ENCODE results near the gene EXOSC2.
A peak's percentile ranks its signal among the peaks of the same experiment; 100 is the strongest.

Gene EXOSC2

DNA sequence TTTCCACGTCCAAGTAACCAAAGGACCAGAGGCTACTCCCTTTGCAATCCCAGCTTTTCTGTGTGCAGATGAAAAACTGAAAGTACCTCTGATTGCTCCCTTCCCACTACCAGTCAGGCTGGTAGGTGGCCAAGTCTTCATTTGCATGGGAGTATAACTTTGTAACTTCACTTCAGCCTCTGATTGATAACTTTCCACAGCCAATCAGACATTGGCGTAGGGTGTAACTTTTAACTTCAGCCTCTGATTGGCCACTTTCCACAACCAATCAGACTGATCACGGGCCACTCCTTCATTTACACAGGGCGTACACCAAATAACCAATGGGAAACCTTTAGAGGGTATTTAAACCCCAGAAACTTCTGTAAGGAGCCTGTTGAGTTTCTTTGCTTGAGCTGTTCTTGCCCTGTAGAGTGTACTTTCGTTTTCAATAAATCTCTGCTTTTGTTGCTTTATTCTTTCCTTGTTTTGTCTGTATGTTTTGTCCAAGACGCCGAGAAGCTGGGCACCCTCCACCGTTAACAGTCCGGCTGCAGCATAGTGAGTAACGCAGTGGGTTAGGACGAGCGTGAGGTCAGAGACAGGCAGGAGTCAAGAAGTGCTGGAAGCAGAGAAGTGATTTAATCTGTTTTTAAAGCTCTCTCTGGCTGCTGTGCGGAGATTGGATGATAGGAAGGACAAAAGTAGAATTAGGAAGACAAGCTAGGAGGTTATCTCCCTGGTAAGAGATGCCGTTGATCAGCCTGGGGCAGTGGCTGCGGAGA is 3.5 kb upstream of the EXOSC2 start:
- peak; percentile 92 for DNase-seq (ENCODE audit: low read depth, low spot score)
- peak overlapping the region; percentile 28; the same call in 1 of the 2 replicates for H3K4me3 ChIP-seq (ENCODE audit: low read length)

DNA sequence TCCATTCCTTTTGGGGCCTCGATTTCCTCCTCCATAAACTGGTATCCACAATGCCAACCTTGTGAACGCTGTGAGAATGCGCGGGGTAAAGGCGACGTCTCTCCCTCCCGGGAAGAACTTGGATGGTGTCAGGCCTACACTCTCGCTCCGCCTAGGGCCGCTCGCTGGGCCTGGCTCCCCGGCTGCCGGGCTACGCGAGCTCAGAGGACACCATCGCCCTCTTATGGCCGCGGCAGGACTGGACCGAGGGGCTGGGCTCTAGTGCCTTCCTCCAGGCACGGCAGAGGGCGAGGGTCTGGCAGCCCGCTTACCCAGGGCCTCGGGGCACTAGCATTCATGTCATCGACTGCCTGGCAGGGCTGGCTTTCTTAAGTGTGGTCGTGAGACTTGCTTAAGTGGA is 1.3 kb upstream of the EXOSC2 start:
- H3K4me3 ChIP-seq (ENCODE audit: low read length) = no peak overlapping the region
- DNase-seq (ENCODE audit: low read depth, low spot score) = no peak

DNA sequence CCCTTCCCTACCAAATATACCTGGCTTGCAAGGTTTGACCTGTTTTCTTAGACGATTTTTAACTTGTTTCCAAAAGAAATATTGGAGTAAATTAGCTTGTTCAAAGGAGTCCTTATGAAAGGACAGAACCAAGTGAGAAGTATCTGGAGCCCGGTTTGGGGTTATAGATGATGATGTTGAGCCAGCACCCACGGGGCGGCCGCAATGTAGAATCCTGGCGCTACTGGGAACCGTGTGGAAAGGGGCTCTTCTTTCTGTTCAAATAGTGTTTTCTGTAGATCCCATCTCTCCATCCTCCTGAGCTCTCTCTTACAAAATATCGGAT is 517 bp upstream of the EXOSC2 start:
- peak overlapping the region; percentile 100 for H3K4me3 ChIP-seq (ENCODE audit: low read length)
- no peak for DNase-seq (ENCODE audit: low read depth, low spot score)

DNA sequence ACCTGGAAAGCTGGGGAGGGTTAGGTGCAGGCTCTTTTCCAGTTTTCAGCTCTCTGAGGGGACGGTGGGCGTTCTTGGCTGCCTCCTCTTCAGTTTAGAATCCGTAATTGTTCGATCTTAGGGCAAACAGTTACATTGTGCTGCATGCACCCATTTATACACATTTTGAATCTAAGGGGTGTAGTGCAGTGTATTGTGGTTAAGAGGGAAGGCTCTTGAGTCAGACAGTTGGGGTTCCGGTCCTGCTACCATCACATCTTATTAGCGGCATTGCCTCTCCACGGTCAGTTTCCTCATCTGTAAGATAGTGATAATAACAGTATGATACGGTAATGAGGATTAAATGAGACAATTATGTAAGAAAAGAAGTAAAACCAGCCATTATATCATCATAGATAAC is 625 bp downstream of the EXOSC2 start:
- H3K4me3 ChIP-seq (ENCODE audit: low read length) = peak overlapping the region; percentile 100
- no peak for DNase-seq (ENCODE audit: low read depth, low spot score)

DNA sequence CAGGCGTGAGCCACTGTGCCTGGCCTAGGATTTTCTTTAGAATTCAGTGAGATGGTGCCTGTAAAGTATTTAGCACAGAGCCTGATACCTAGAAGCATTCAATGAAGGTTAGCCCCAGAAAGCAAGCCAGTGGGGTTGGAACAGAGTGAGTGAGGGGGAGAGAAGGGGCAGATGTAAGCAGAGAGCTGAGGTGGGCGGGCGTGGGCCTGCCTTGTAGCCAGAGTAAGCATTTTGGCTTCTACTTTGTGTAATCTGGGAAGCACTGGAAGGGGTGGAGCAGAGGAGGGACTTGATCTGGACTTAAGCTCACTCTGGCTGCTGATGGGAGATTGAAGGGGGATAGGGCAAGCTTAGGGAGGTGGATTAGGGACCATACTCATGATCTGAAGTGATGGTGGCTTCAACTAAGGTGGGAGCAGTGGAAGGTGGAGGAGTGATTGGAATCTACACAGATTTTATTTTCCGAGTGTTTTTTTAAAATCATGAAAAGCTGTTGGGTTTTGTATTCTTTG is 2.6 kb downstream of the EXOSC2 start:
- H3K4me3 ChIP-seq (ENCODE audit: low read length) = no peak overlapping the region
- no peak for DNase-seq (ENCODE audit: low read depth, low spot score)

DNA sequence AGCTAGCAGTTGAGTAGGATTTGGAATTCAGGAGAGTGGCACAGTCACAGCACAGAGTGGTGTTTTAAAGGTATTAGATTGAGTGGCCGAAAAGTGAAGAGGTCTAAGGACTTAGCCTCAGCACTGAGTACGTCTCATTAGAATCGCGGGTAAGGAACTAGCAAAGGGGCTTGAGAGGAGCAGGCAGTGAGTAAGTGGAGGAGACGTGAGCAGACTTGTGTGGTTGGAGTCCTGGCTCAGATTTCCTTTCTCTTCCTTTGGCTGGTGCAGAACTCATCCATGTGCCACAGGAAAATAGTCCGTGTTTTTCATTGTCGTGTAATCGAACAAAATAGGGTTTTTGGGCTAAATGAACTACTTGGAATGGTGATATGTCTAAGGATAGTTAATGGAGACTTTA is 3.4 kb downstream of the EXOSC2 start:
- no peak for DNase-seq (ENCODE audit: low read depth, low spot score)
- H3K4me3 ChIP-seq (ENCODE audit: low read length) = no peak overlapping the region

DNA sequence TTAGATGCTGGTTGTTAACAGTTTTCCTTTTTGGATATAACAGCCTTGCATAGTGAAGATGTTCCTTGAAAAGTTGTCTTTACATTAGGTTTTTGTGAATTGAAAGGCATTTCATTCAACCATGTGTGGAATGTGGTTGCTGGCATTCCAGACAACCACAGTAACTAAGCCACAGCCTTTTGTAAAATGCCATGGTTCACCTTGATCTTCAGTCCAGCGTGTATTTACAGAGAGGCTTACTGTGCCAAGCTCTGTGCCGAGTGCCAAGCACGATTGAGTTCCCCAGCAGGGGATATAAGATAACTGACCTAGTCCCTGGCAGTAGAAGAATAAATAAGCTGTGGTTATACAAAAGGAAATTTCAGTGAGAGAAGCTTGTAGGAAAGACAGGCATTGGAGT is 4.9 kb downstream of the EXOSC2 start:
- DNase-seq (ENCODE audit: low read depth, low spot score) = no peak
- H3K4me3 ChIP-seq (ENCODE audit: low read length) = no peak overlapping the region

DNA sequence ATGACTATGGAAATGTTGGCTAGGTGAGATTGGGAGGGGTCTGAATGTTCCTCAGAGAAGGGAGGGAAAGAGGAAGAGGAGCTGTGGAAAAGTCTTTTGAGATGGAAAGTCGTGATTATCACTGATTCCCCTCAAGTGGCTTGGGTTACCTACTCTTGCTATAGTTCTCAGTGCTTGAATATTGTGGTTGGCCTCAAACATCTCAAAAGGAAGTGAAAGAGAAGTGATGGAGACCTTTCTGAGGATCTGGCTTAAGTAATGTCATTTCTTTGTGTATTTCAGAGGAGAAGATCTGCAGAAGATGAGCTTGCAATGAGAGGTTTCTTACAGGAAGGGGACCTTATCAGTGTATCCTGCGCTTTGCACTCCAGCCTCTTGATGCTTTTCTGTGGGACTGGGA is 5.5 kb downstream of the EXOSC2 start:
- no peak for DNase-seq (ENCODE audit: low read depth, low spot score)
- no peak overlapping the region for H3K4me3 ChIP-seq (ENCODE audit: low read length)

DNA sequence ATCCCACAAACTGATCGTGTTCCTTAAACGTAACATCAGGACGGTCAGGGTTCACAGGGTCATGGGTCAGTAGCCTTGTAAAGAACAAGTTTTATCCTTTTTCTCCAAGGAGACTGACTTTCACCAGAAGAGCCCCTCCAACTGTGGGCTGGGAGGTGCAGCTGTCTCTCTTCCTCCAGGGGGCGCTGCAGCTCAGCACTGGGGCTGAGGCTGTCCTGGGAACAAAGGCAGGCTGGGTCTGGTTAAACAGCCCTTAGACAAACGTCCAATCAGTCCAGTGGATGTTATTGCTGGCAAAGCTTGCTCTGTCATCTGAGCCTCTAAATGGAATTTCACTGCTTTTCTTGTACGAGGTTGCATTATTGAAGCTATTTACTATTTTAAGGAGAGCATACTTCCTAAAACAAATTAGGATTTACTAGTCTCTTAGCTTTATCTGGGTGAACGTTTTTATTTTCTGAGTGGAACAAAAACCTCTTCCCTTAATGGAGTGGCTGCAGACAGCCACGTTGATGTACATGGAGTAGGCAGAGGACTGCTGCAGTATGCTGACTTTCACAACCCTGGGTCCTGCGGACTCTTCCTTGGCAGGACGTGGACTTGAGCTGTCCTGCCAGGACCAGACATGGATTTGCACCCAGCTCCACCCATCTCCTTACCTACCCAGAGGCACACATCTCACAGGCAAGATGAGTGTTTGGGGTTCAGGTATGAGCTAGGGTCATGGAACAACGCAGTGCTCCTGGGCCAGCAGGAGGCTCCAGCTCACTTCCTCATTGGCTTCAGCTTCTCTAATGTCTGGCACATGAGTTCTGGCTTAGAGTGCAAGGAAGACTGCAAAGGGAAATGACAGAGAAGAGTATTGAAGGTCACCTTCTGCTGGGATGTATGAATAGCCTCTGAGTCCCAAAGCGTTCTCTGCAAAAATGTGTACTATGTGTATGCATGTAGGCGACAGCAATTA is 7.8 kb downstream of the EXOSC2 start:
- H3K4me3 ChIP-seq (ENCODE audit: low read length) = no peak overlapping the region
- peak; percentile 35 for DNase-seq (ENCODE audit: low read depth, low spot score)

DNA sequence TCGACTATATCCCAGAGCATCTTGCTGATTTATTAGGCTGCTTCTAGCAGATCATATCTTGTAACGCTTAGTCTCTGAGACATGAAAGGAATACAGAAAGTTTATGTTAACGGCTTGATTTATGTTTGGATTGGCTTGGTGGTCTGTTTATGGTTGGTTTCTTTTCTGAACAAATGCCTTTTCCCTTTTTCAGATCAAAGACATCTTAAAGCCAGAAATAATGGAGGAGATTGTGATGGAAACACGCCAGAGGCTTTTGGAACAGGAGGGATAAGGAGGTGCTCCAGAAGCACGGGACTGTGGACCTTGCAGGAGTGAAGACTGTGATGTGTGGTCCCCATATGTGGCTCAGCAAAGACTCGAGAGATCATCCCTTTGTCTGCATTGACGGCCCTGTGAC is 9.9 kb downstream of the EXOSC2 start:
- no peak overlapping the region for H3K4me3 ChIP-seq (ENCODE audit: low read length)
- no peak for DNase-seq (ENCODE audit: low read depth, low spot score)

DNA sequence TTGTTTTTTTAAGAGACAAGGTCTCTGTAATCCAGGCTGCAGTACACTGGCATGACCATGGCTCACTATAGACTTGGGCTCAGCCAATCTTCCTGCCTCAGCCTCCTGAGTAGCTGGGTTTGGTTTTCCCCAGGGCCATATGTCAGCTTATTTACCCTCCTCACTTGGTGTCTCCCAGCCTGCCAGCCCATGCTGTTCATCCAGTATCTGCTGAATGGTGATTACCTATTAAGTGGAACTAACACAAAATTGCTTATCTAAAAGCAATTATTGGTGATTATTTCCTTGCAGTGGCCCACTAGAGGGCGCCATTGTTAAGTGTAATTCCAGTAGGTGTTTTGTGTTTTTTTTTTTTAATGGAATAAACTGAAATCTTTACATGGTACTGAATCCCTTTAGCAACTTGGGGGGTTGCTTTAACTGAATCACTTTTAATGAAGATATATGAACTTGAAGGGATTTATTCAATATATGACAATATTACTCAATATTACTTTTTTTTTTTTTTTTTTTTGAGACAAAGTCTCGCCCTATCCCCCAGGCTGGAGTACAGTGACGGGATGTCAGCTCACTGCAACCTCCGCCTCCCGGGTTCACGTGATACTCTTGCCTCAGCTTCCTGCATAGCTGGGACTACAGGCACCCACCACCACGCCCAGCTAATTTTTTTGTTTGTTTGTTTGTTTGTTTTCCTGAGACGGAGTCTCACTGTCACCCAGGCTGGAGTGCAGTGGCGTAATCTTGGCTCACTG is 13.8 kb downstream of the EXOSC2 start:
- no peak overlapping the region for H3K4me3 ChIP-seq (ENCODE audit: low read length)

DNA sequence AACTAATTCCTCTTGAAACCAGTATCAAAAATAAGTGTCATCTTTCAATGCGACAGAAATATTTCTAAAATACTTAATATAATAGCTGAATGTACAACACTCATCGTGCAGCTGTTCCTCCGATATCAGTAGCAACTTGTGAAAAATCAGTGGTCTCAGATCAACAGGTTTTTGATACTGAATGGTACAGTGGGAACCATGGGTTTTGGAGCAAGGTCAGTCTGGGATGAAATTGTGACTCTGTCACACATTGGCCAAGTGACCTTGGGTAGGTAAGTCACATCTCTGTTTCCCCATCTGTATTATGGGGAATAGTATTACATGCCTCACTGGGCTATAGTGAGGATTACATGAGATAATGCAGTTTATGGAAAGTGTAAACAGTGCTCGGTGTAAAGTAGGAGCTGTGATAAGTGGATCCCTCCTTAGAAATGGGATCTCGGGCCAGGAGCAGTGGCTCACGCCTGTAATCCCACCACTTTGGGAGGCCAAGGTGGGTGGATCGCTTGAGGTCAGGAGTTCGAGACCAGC is 17.3 kb downstream of the EXOSC2 start:
- DNase-seq (ENCODE audit: low read depth, low spot score) = no peak
- no peak overlapping the region for H3K4me3 ChIP-seq (ENCODE audit: low read length)

More for the DNA sequence above, 13.8 kb downstream of the EXOSC2 start:
- peak; percentile 67 for DNase-seq (ENCODE audit: low read depth, low spot score)

DNA sequence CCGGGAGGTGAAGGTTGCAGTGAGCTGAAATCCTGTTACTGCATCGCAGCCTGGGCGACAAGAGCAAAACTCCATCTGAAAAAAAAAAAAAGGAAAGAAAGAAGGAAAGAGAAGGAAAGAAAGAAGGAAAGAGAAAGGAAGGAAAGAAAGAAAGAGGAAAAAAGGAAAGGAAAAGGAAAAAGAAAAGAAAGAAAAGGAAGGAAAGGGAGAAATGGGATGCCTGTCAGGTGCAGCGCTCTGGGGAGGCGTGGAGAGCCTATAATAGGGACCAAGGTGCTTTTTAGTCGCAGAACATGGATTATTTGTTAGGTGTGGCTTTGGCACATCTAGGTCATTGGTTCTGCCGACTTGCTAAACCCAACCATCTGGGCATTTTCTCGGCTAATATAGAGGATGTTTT is 17.9 kb downstream of the EXOSC2 start:
- no peak for DNase-seq (ENCODE audit: low read depth, low spot score)
- no peak overlapping the region for H3K4me3 ChIP-seq (ENCODE audit: low read length)

DNA sequence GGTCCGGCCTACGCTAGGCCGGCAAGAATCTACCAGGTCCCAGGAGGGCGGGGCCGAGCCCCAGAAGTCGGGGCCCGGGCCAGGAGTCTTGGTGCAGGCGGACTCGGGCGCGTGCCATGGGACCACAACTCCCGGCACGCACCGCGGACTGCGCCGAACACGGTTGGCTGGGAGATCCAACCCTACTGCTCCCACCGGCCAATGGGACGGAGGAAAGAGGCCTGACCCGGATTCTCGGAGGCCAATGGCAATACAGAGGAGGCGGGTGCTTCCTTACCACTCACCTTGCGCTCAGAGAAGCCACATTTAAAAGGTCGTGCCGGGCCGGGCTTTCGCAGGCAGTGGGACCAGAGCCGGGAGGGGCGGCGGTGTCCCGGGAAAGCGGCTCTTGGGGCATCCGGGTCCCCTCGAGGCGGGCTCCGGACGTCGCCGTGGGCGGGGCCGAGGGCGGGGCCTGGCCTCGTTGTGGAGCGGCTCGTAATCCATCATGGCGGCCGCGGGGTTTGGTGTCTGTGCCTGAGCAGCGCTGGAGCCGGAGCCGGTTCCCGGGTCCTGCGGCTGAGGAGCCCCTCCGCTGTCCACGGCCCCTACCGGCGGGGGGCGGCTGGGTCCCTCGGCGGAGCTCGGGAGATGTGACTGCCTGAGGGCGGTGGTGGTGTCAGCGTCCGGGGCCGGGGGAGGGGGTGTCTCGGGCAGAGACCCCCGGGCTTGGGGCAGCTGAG is 19.1 kb downstream of the EXOSC2 start:
- peak overlapping the region; percentile 76 for H3K4me3 ChIP-seq (ENCODE audit: low read length)
- peak; percentile 96 for DNase-seq (ENCODE audit: low read depth, low spot score)

DNA sequence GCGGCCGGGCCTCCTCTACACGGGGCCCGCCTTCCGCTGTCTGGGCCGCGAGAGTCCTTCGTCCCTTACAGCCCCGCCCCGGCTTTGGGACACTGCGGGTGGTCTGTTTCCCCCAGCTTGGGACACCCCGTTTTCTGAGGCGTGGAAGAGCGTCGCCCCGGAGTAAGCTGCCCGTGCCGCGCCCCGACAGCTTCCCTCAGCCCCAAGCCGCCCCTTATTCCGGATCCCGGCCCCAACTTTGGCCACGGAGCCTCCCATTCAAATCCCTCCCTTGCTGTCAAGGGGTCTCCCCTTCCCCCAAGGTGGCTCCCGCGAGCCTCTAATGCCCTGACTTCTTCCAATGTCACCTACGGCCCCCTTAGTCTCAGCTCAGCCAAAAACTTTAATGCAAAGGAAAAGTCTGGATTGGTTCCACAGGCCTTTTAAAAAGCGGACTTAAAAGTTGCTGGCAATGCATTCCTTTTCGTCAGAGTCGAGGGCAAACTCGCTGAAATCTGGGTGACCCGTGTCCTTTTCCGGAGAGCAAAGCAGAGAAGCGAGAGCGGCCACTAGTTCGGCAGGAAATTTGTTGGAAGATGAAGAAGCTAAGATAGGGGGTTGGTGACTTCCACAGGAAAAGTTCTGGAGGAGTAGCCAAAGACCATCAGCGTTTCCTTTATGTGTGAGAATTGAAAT is 19.8 kb downstream of the EXOSC2 start:
- no peak for DNase-seq (ENCODE audit: low read depth, low spot score)
- H3K4me3 ChIP-seq (ENCODE audit: low read length) = peak overlapping the region; percentile 76

DNA sequence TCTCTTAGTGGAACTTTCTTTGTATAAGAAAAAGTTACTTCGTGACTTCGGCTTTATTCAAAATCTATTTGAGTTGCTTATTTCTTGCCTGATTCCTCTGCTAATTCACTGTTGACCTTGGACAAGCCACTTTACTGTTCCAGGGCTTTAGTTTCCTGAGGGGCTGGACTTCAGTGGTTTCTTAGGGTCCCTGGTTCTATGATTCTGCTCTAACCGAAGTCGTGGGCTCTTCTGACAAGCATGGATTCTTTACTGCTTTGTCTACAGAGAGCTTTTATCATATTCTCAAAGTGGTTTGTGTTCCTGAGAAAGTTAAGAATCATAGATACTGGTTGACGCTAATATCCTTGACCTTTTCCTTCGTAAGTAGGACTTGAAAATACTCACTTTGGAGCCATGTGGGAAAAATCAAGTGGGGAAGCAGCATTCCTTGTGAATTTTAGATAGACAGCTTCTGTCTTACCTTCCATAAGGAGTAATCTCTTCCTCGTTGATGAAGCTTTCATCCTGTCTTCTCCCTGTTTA is 21.1 kb downstream of the EXOSC2 start:
- DNase-seq (ENCODE audit: low read depth, low spot score) = no peak
- no peak overlapping the region for H3K4me3 ChIP-seq (ENCODE audit: low read length)

DNA sequence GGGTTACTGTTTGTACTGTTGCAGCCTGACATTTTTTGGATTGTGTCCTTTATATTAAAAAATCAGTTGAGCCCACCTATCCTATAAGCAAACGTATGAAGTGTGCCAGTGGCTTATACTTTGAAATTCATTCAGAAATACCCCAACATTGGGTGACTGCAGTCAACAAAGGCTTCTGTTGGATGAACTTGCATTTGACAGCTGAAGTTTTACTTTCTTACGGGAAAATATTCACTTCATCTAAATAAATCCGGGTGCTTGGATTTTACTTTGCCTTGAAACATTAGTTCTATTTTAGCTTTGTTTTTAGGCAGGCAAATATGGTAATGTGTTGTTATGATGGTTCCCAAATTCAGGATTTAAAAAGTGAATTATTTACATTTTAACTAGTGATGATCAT is 21.7 kb downstream of the EXOSC2 start:
- DNase-seq (ENCODE audit: low read depth, low spot score) = no peak
- H3K4me3 ChIP-seq (ENCODE audit: low read length) = no peak overlapping the region

DNA sequence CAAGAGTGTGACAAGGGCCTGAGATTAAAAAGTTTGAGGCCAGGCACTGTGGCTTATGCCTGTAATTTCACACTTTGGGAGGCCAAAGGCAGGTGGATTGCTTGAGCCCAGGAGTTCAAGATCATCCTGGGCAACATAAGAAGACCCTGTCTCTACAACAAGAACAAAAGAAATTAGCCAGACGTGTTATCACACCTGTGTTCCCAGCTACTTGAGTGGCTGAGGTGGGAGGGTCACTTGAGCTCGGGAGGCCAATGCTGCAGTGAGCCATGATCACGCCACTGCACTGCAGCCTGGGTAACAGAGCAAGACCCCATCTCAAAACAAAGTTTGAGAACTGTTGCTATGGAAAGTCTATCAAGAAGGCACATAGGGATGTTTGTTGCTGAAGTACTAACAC is 25.0 kb downstream of the EXOSC2 start:
- H3K4me3 ChIP-seq (ENCODE audit: low read length) = no peak overlapping the region
- DNase-seq (ENCODE audit: low read depth, low spot score) = no peak
